Erythroblast (primary cell): ENCODE measurements around the gene ADI1.

ENCODE experiments used
- GATA1 ChIP-seq: IDR thresholded peaks from 2 replicates; pipeline ENCODE4 v1.6.1; 2011; ENCODE audit warnings: low read depth, mild to moderate bottlenecking, control low read depth, low read length, moderate library complexity
- POLR2A ChIP-seq: IDR thresholded peaks from 2 replicates; pipeline ENCODE4 v1.6.1; 2011; ENCODE audit warnings: mild to moderate bottlenecking, low read length

DNA sequence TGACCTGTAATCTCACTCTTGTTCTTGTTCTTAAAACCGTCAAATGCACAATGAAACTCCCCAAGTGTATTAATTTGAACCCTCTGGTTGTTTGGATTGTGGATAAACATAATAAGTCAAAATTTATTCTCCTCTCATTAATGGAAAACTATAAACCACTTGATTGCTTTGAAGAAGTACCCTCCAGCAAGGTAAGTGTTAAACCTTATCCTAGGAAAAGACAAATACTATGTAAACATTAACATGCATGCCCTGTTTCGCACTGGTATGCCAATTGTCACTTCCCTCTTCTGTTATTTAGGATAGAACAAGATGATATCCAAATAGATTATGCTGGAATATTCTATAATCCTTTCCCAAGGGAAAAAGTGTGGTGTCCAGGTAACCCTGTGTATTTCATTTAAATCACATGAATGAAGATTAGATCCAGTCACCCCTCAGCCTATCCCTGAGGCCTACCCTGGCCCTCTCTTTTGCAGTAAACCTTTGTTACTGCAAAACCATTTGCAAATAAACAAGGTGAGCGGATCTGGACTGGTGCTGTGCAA lies 1.3 kb downstream of the ADI1 start:
- TF ChIP-seq POLR2A, result no peak
- TF ChIP-seq GATA1, result no peak
